MM.1S (cell line): ENCODE results near the gene BAIAP3.
"Not testable (repeated sequence)": the region's sequence is repeated elsewhere in the genome, so short reads cannot be mapped to it uniquely, and the experiment has no call there.

Source experiments
- EZH2 ChIP-seq: fragments of 300-600 bp; sonication (generic); optimal IDR thresholded peaks from 2 replicates; pipeline ENCODE3; 2017; ENCODE audit warnings: low read depth, mild to moderate bottlenecking, antibody characterized with exemption, low read length, mixed read lengths
- EZH2phosphoT487 ChIP-seq: fragments of 300-600 bp; sonication (generic); IDR thresholded peaks from 2 replicates; pipeline ENCODE4 v1.6.1; 2018; ENCODE audit warnings: antibody characterized with exemption, low read length
- TF ChIP-seq, protein P1 (sequence below): fragments of 300-600 bp; sonication (generic); IDR thresholded peaks from 2 replicates; pipeline ENCODE4 v1.5.1; 2016; ENCODE audit warnings: antibody characterized with exemption, low read length, mixed read lengths

- TF ChIP-seq EZH2, EZH2phosphoT487: not testable (repeated sequence)
- TF ChIP-seq, protein P1, sequence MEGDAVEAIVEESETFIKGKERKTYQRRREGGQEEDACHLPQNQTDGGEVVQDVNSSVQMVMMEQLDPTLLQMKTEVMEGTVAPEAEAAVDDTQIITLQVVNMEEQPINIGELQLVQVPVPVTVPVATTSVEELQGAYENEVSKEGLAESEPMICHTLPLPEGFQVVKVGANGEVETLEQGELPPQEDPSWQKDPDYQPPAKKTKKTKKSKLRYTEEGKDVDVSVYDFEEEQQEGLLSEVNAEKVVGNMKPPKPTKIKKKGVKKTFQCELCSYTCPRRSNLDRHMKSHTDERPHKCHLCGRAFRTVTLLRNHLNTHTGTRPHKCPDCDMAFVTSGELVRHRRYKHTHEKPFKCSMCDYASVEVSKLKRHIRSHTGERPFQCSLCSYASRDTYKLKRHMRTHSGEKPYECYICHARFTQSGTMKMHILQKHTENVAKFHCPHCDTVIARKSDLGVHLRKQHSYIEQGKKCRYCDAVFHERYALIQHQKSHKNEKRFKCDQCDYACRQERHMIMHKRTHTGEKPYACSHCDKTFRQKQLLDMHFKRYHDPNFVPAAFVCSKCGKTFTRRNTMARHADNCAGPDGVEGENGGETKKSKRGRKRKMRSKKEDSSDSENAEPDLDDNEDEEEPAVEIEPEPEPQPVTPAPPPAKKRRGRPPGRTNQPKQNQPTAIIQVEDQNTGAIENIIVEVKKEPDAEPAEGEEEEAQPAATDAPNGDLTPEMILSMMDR, result not testable (repeated sequence)
Observed at GRCh38 chr16:1292208-1292607, 41.2 kb upstream of the BAIAP3 start.
